Measurements from ENCODE around the gene ATP8A2.

DNA sequence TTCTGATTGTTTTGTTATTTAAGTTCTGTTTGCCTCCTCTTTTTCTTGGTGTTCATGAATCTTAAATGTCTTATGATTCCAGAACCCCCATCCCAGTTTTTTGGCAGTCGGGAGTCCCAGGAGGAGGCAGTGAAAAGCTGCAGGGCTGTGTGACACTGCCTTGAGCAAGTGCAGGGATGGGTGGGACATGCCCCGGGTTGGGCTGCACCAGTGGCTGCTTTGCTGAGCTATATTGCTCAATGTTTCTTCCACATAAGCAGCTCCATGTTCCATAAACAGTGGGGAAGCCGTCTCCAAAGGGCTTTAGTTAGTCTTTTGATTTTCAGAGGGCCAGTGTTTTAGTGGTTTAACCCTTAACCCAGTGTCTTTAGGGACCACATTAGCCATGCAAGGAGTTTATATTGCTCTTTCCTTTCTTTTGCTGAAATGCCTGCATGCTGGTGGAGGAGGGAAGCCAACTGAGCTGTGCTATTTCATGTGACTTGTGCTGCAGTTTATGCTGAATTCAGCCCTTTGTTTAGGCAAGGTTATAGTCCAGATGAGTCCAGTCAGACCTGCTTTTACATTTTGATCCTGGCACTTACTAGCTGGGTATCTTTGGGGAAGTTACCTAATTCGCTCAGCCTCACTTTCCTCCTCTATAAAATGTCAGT is 13.1 kb downstream of the ATP8A2 start:
- TF ChIP-seq, protein P1, sequence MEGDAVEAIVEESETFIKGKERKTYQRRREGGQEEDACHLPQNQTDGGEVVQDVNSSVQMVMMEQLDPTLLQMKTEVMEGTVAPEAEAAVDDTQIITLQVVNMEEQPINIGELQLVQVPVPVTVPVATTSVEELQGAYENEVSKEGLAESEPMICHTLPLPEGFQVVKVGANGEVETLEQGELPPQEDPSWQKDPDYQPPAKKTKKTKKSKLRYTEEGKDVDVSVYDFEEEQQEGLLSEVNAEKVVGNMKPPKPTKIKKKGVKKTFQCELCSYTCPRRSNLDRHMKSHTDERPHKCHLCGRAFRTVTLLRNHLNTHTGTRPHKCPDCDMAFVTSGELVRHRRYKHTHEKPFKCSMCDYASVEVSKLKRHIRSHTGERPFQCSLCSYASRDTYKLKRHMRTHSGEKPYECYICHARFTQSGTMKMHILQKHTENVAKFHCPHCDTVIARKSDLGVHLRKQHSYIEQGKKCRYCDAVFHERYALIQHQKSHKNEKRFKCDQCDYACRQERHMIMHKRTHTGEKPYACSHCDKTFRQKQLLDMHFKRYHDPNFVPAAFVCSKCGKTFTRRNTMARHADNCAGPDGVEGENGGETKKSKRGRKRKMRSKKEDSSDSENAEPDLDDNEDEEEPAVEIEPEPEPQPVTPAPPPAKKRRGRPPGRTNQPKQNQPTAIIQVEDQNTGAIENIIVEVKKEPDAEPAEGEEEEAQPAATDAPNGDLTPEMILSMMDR (IDR thresholded peaks at IDR 0.05) = no peak
- no peak for TF ChIP-seq POLR2A (IDR thresholded peaks at IDR 0.05)
